NCI-H345 treated with DMSO at 0.1 percent for 48 hours (cell line): ENCODE measurements around the gene PRPF18.

Experiments used
- DNase-seq: peaks from one replicate; lab custom pipeline; 2025; ENCODE audit not compliant: unreplicated experiment; lab: John Stamatoyannopoulos, UW

PRPF18 gene

DNA sequence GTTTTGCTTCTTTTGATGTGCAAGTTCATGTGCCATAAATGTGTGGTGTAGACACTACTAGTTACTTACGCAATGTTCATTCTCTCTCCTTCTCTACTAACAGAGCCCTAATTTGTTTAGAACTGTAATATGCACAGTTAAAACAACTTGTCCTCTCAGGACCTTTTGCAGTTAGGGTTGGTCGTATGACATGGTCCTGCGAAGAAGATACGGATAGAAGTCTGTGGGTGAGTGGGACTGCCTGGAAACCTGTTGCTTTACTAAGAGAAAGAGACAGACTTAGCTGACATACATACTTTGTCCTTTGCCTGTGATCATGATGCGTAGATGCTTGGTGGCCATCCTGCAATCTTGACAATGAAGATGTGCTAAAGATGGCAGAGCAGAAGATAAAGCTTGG lies 51.1 kb downstream of the PRPF18 start:
- DNase-seq, result no peak

DNA sequence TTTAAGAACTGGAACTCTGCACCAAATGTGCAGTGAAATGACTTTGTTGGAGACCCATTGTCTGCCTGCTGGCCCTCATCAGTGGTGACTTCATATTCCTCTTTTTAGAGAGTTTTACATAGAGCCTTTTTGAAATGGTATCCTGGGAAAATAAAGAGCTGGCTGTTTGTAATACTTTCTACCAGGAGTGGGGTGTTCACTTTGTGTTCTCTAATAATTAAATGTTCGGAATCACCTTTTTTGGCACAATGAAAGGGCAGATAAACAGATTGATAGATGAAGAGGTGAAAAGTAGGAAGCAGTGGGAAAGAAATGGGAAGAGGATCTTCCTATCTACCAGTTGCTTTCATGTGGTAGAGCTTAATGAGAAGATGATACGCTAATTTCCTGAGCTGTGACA lies 55.5 kb downstream of the PRPF18 start:
- no peak for DNase-seq

DNA sequence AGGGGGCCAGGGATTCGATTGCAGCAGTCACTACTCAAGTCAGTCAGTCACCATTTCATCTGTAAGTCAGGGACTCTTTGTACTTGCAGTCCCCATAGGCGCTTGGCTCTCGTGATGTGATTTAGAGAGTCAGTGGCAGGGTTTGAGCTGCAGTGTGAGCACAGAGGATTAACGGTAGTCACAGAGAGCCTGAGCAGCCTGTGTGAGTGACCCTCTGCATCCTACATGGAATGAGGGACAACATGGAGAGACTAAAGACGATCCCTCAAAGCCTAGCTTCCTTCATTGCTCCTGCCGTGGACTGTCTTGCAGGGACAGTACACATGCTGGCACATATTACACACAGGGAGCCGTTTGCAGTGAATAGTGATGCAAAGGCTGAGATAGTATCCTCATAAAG lies 56.3 kb downstream of the PRPF18 start:
- no peak for DNase-seq

DNA sequence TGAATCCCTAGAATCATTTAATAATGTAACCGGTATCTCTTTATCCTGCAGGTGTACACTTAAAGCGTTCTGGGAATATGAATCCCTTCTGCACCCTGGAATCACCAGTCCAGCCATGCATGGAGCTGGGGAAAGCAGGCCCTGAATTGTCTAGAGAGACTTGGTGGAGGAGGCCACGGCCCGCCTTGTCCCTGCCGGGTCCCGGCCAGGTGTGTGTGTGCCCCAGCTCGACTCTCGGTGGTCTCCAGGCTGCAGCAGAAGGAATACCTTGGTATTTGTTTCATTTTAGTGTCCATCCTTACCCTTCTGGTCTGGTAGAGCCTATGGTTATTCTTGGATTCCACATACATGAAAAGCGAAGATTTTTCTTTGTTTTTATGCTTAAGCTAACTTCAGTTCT lies 58.1 kb downstream of the PRPF18 start:
- no peak for DNase-seq

DNA sequence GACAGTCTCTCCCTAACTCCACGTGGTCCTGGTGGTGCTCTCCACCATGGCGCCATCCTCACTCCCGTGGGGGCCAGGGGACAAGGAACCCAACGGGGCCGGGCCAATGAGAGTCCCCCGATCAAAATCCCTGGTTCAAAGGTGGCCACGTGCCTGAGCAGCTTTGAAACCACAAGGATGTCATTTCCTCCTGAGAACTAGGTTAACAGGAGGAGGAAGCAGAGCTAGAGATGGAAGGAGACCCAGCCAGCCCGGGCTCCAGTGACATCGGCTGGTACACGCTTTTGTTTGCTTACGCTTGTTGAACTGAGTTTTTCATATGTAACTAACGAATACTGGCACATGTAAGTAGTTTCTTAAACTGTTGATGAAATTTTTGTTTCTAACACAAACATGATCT lies 61.7 kb downstream of the PRPF18 start:
- no peak for DNase-seq

DNA sequence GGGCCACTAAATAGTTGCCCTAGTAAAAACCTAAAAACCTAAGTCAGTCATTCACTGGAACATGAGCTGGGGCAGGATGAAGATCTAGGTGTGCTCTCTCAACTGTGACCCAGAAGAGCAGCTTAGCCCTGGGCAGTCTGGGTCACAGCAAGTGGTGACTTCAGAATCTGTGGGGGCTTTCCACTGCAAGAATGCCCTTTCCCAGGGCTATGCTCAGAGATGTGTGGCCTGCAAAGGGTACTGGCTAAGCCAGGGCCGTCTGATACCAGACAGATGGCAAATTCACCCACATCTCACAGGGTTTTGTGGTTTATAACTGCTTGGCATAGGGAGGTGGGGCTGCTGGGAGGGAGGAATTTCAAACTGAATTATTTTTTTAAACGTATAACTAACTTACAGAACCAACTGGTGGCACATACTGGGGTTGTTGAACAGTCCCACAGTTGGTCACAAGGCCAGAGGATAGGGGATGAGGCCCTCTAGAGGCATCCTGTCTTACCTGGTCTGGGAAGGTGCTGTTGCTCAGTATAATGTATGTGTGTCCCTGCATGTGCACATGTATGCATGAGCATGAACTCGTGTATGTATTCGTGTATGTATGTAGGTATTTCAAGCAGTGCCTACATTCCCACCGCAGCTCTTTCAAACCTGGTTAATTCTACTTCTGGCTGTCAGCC lies 63.2 kb downstream of the PRPF18 start:
- DNase-seq, result no peak

DNA sequence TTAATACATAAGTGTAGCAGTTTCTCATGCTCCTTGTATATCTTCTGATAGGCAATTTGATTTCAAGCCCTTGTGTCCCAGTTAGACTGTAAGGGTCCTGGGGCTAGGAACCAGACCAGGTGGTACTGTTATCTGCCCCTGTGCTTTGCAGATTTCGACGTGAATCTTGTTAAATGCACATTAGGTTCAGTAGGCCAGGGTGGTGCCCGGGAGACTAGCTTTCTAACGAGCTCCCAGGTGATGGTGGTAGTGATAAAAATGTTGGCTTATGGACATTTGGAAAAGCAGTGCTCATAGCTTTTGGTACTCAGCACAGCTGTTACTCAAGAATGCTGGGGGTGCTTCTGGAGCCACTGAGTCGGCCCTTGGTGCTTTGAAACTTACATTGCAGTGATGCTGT lies 64.2 kb downstream of the PRPF18 start:
- no peak for DNase-seq

DNA sequence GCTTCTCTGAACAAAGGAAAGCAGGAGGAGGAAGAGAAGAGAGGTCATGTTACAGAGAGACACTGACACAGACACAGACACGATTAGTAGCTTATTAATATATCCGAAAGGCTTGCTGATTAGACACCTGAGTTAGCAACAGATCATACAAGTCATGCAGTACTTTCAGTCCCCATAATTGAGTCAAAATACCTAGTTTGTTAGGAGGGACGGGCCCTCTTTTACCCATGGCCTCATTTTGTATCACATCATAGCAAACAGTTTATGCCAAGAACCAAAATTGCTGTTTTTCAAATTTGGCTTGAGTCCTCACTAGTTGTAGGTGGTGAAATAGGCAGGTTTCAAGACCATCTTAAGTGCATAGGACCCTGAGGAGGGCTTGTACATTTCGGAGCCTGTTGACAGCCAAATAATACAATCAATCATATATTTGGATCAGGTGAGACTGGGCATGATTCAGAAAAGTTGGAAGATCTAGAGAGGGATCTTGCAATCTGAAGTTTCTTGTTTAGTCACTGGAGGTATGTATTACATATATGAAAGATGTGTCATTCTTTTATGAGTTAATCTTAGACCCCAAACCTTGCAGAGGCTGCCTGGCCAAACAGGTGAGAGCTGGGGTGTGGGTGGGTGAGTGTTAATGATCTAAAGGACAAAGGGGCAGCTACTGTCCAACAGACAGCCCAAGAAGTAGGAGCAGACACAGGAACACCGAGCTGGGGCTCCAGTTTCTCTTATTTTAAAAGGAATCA lies 65.4 kb downstream of the PRPF18 start:
- DNase-seq, result no peak

DNA sequence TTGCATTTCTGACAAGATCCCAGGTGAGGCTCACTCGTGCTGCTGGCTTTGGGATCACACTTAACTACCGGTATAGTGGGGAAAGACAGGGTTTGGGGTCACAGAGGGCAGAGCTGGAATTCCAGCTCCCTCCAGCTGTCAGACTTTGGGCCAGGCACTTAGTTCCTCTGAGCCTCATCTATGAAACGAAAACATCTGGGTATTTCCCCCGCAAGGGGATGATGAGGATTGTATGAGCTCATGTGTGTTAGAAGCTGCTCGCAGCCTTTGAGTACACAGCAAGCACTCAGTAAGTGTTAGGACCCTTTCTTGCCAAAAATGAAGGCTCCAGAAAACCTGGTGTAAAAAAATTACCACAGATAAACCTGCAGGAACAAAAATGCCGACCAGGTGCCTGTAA lies 66.1 kb downstream of the PRPF18 start:
- DNase-seq, result no peak

DNA sequence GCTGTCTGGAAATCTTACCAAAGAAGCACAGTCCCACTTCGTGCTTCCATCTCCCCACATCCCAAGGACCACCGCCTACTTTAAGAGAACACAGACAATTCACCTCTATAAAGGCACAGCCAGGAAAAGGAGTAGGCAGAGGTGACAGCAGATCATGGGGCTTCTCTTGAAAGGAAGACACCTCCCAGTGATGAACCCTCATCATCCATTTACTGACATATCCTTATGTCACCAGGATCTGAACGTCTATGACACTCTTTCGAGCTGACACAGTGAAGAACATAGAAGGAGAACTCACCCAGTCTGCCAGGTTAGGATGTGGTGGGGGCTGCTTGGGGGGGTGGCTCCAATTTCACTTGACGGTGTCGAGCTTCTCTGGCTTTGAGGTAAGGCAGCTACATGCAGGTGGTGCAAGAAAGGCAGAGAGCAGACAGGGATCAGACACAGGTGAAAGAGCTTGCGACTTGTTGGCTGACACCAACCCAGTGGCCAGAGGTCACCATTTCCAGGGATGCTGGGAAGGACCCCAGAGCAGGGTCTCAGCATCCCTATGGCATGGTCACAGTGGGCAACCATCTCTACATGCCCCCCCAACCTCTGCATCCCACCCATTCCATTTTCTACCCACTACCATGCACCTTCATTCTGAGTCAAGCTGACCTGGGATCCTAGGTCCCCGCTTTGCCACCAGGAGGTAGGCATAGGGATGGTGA lies 67.5 kb downstream of the PRPF18 start:
- no peak for DNase-seq

DNA sequence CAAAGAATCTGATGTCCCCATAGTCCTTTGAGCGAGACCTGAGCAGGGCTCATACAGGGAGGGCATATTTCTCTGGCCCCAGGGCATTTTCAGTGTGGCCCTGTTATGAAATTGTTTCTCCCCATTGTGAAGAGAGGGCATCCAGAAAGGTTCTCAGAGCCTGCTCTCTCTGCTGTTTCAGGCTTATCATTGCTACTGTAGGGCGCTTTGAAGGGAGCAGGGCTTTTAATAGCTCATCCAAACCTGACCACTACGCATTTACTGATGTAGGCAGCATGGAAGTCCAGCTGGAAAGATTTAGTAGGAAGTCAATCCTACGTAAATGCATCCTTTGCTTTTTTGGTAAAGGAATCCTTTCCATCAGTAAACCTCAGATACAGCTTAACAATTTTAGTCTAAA lies 68.1 kb downstream of the PRPF18 start:
- no peak for DNase-seq

DNA sequence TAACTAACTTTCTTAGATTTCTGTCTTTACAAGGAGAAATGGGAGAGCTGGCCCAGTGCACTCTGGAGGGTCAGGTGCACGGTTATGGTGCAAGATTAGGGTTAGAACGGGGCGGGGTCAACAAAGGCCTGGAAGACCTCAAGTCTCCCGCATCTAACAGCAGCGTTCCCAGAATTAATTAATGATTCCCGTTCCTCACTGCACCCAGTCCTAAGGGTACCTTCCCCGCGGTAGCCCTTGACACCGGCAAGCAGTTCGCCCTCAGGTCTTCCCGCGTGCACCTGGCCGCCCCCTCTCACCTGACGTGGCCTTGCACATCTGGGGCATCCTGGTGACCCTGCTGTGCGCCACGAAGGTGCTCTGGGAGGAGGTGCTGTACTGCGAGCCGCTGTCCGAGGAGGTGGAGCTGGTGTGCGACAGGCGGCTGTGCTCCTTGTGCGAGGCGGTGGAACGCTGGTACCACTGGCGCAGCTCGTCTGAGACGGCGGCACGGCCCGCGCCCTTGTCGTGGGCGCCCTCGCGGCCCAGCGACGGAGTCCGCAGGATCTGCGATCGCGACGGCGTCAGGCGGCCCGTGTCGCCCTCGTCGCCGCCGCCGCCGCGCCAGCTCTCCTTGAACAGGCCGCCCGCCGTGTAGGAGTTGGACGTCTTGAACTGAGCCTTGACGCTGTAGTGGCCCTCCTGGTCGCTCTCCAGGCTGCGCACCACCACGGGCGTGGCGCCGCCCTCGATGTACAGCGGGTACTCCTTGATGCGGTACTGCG lies 69.8 kb downstream of the PRPF18 start:
- DNase-seq, result no peak

DNA sequence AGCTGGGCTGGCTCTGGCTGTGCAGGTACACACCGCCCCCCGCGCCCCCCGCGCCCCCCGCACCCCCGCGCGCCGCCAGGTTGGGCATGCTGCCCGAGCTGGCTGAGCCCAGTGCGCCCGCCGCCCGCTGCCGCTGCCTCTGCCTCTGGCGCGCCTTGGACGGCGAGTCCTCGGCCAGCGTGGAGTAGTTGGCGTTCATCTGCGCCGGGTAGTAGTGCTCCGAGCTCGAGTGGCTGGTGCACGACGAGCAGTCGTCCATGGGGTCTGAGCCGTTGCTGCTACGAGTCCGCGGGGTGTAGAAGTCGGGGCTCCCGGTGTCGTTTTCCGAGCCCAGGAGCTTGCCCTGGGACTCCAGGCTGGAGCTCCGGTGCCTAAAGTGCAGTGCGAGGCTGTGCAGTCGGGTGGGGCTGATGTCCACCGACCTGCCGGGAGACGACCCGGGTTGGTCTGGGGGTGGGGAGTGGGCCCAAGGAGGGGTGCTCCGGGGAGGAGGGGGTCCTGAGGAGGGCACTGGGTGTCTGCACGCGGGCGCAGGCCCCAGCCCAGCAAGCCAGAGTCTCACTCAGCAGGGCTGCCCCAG lies 70.4 kb downstream of the PRPF18 start:
- no peak for DNase-seq

DNA sequence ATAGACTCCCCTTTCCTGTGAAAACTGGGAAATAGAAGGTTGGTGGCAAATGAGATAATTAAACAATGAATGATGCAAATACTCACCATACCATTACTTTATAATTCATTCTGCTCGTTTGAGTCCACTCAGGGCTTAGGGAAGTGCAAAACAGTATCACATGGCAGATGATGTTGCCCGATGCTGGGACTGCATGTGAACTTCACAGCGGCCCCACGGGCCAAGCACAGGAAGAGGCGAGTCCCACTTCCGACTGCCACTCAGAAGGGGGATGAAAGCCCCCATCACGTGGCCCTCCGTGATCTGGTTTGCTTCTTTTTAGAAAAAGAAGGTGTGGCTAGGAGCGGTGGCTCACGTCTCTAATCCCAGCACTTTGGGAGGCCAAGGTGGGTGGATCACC lies 71.5 kb downstream of the PRPF18 start:
- DNase-seq, result no peak

DNA sequence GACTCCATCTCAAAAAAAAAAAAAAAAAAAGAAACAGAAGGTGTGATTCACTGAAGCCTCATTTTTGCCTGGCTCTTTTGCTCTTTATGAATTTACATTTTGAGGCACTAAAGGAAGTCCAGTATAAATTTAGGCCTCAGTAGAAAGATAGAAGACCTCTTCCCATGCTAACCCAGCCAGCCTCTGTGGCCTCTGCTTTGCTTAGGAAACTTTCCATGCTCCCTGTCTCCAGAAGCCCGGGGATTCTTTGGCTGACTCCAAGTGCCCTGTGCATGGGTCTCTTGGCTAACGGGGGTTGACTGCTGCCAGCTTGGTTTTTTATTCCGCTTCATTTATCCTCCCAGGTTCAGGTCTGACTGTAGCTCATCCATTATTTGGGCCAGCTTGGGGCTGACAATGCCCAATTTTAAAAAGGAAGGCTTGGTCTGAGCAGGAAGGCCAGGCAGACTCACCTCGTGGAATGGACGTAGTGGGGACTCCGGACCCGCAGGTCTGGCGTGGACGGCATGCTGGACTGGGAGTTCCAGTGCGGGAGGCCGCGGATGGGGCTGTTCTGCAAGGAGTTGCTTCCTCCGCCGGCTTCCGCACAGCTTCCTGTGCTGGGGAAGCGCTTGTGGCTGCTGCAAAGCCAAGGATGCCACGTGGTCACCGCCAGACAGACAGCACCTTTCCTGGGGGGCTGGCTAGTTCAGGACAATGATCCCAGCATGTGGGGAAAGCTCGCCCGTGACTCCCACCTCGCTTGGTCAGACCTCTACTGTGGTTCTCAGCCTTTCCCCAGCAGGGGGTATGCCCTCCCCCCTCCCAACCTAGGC lies 72.3 kb downstream of the PRPF18 start:
- DNase-seq, result no peak

DNA sequence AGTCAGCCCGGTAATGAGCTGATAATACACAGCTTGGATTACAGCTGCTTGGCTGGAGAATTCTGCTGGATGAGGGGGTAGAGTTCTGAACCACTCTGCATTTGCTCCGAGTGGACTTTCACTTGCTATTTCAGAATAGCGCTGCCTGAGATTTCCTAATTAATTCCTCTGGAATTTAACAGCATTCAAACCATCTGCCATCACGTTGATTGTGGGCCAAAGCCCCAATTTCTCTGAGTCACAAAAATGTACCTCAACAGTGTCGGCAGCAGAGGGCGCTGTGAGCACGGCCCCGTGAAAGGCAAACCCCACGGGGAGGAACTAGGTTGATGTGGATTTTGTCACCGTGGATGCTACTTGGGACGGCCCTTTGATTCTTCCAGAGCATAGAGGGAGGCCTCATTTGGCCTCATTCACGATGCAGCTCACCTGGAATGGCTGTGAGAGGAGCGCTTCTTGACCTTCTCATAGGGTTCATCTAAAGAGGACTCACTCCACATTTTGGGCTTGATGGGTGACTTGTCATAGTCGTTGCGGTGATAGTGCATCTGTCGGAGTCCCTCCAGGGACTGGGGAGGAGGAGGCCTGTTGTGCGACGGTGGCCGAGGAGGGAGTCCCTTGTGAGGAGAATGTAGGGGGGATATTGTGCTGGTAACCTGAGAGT lies 73.3 kb downstream of the PRPF18 start:
- no peak for DNase-seq

DNA sequence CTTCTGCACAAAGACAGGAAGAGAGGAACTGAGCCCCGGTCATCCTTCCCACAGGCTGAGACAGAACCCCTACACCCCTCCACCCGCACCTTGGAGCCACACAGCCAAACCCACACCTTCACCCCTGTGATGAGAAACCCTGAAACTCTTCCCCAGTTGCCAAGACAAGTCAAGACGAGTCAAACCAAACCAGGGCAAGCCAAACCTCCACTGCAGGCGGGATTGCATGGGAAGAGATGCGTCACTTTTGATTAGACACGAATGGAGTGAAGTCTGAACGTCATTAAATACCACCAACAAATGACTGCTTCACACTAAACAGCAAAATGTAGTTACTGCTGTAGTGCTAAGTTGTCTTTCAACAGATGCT lies 73.8 kb downstream of the PRPF18 start:
- DNase-seq, result no peak

DNA sequence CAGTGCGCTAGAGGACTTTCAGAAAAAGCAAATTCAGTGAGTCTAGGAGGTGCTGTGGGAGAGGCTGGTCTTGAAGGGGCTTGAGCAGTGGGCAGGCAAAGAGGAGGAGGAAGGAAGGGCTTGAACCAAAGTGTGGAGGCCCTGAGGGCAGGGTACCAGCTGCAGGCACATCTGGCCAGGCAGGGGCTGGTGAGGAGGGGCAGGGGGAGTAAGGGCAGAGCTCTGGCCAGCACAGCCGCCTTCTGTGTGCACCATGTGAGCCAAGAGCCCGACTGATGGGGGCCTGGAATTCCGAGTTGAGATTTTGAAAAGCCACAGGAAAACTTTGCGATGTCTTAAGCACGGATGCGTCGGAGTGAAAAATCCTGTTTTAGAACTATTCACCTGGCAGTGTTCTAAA lies 74.5 kb downstream of the PRPF18 start:
- DNase-seq, result no peak

DNA sequence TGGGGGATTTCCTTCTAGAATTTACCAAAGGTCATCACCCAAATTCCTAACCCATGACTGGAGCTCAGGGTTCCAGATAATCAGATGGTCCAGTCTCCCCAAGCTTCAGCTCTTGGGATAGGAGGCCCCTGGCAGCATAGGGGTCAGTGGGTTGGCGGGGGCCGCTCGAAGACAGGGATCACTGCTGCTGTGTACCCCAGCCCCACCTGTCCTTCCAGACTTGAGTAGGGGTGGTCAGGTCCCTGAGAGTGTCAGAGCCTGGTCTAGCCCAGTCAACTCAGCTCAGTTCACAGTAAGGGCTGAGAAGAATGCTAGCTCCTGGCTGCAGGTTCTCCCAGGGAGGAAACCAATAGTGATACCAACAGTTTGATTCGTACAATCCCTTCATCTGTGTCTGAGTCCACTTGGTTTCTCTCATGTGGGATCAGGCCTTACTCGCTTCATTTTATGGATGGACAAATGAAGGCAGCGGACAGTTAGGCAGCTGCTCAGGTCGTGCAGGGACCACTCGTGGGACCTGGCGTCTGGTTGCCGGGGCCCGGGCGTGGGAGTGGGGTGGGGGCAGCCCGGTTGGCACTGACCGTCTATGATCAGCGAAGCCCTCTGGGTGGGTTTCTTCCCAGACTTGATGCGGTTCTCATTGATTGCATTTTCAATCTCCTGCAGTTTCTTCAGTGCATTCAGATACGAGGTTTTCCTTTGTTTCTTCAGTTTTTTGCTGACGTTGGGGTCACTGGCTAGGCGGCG lies 78.9 kb downstream of the PRPF18 start:
- no peak for DNase-seq
